Neuronal stem cell (in vitro differentiated cells): Measurements from ENCODE around the gene RAI14.

Experiments
- DNase-seq: peaks from one replicate; pipeline ENCODE4 v3.0.0-alpha.2; 2013; ENCODE audit warnings: low spot score
- H2AFZ ChIP-seq: one replicate; pipeline ENCODE4 v1.6.1; 2013; ENCODE audit warnings: mild to moderate bottlenecking, low read length, inconsistent platforms
- H2AK5ac ChIP-seq: 2 replicates; pipeline ENCODE4 v1.6.1; 2013; ENCODE audit warnings: low read depth, mild to moderate bottlenecking, inconsistent platforms, low read length, moderate library complexity, mixed read lengths
- H2BK120ac ChIP-seq: 2 replicates; pipeline ENCODE4 v1.6.1; 2013; ENCODE audit warnings: low read depth, mild to moderate bottlenecking, inconsistent platforms, low read length, moderate library complexity, mixed read lengths
- H2BK12ac ChIP-seq: one replicate; pipeline ENCODE4 v1.6.1; 2013; ENCODE audit warnings: low read length, inconsistent platforms
- H2BK15ac ChIP-seq: 2 replicates; pipeline ENCODE4 v1.6.1; 2013; ENCODE audit warnings: mild to moderate bottlenecking, low read length, inconsistent platforms, mixed read lengths
- H2BK5ac ChIP-seq: one replicate; pipeline ENCODE4 v1.6.1; 2013; ENCODE audit warnings: inconsistent platforms, mild to moderate bottlenecking, low read length, moderate library complexity
- H3K14ac ChIP-seq: one replicate; pipeline ENCODE4 v1.6.1; 2013; ENCODE audit warnings: low read length, inconsistent platforms
- H3K18ac ChIP-seq: 2 replicates; pipeline ENCODE4 v1.6.1; 2013; ENCODE audit warnings: low read length, inconsistent platforms
- H3K23ac ChIP-seq: 2 replicates; pipeline ENCODE4 v1.6.1; 2013; ENCODE audit warnings: low read depth, mild to moderate bottlenecking, mixed read lengths, low read length, inconsistent platforms; ENCODE audit not compliant: poor library complexity
- H3K27ac ChIP-seq: replicated peaks from 3 replicates; pipeline ENCODE4 v1.5.1; 2013; ENCODE audit warnings: low read length, inconsistent platforms
- H3K27me3 ChIP-seq, 3 experiments: 2 replicates each; pipeline ENCODE4 v1.6.1; 2013; ENCODE audit warnings: low read length in 3 of 3, mild to moderate bottlenecking in 2 of 3, inconsistent platforms in 1 of 3, low read depth in 1 of 3, mixed read lengths in 1 of 3, moderate library complexity in 1 of 3; ENCODE audit not compliant: control insufficient read depth in 3 of 3, insufficient read depth in 3 of 3
- H3K36me3 ChIP-seq, 2 donors: replicated peaks in 1 of 2; 2 replicates each; pipeline ENCODE4 v1.6.1; 2013; ENCODE audit warnings: low read length in 2 of 2; ENCODE audit not compliant: control insufficient read depth in 2 of 2, insufficient read depth in 2 of 2
- H3K4ac ChIP-seq: 2 replicates; pipeline ENCODE4 v1.6.1; 2013; ENCODE audit warnings: inconsistent platforms, mild to moderate bottlenecking, low read length, moderate library complexity
- H3K4me1 ChIP-seq, 2 donors: 1 replicate in 1 of 2; 2 replicates in 1 of 2; pipeline ENCODE4 v1.6.1; 2013; ENCODE audit warnings: low read length in 2 of 2, low read depth in 1 of 2; ENCODE audit not compliant: control insufficient read depth in 2 of 2, insufficient read depth in 1 of 2
- H3K4me2 ChIP-seq: one replicate; pipeline ENCODE4 v1.6.1; 2013; ENCODE audit warnings: mild to moderate bottlenecking, low read length, inconsistent platforms; ENCODE audit not compliant: insufficient read depth, poor library complexity, severe bottlenecking
- H3K4me3 ChIP-seq, 2 donors: 2 replicates each; pipeline ENCODE4 v1.5.1; 2013; ENCODE audit warnings: low read length in 2 of 2, mild to moderate bottlenecking in 2 of 2, inconsistent platforms in 1 of 2, moderate library complexity in 1 of 2
- H3K79me1 ChIP-seq: one replicate; pipeline ENCODE4 v1.6.1; 2013; ENCODE audit warnings: low read depth, mild to moderate bottlenecking, inconsistent platforms, low read length, moderate library complexity
- H3K9ac ChIP-seq: one replicate; pipeline ENCODE4 v1.6.1; 2013; ENCODE audit warnings: mild to moderate bottlenecking, low read depth, low read length, inconsistent platforms; ENCODE audit not compliant: poor library complexity
- H3K9me3 ChIP-seq, 2 donors: replicated peaks in 1 of 2; 2 replicates each; pipeline versions ENCODE3 to v1.6.1; 2013; ENCODE audit warnings: low read length in 2 of 2, mild to moderate bottlenecking in 2 of 2, inconsistent platforms in 1 of 2, low read depth in 1 of 2, mixed read lengths in 1 of 2, moderate library complexity in 1 of 2; ENCODE audit not compliant: control insufficient read depth in 2 of 2, insufficient read depth in 1 of 2
- H4K8ac ChIP-seq: one replicate; pipeline ENCODE4 v1.6.1; 2013; ENCODE audit warnings: low read depth, mild to moderate bottlenecking, inconsistent platforms, low read length, moderate library complexity
- H4K91ac ChIP-seq: one replicate; pipeline ENCODE4 v1.6.1; 2013; ENCODE audit warnings: low read length, low read depth, mild to moderate bottlenecking, inconsistent platforms; ENCODE audit not compliant: poor library complexity
- WGBS, 2 donors: extraction: QIAGEN DNeasy Blood & Tissue Kit; methylation state at CpG; one replicate each; pipeline ENCODE4 v1.1.7; 2013; ENCODE audit warnings: missing lambda C conversion rate in 2 of 2, mixed read lengths in 1 of 2; ENCODE audit not compliant: insufficient read length in 2 of 2, insufficient replicate concordance in 1 of 2; ENCODE audit errors: extremely low coverage in 2 of 2; 5-methylcytosine and 5-hydroxymethylcytosine counted together

Gene RAI14

GRCh38 chr5:34706084-34706483, 50.0 kb downstream of the RAI14 start:
- Histone ChIP-seq H2AFZ (no peak overlapping the region), H4K91ac (no peak overlapping the region), H2BK5ac (no peak overlapping the region), H2BK120ac (no peak overlapping the region), H3K27ac (no peak overlapping the region), H3K18ac (no peak overlapping the region), H3K9ac (no peak overlapping the region), H2AK5ac (no peak overlapping the region), H3K4me1 (peaks cover 0 to 3% of the 10 kb centered on the region in 2 donors), H3K79me1 (no peaks in the 10 kb centered on the region), H3K23ac (no peak overlapping the region), H3K4me2 (no peak overlapping the region), H3K36me3 (peaks cover 0 to 16% of the 10 kb centered on the region in 2 donors), H3K14ac (no peak overlapping the region), H2BK15ac (no peak overlapping the region), H3K27me3 (no peaks in the 10 kb centered on the region), H3K4ac (no peak overlapping the region), H3K4me3 (no peak overlapping the region), H3K9me3 (peaks cover 0 to 5% of the 10 kb centered on the region in 2 donors), H4K8ac (no peak overlapping the region), H2BK12ac (no peak overlapping the region)
- no CpG with 5 or more reads among the region's 1 CpG for WGBS, 2 donors
- DNase-seq: no peak

DNA sequence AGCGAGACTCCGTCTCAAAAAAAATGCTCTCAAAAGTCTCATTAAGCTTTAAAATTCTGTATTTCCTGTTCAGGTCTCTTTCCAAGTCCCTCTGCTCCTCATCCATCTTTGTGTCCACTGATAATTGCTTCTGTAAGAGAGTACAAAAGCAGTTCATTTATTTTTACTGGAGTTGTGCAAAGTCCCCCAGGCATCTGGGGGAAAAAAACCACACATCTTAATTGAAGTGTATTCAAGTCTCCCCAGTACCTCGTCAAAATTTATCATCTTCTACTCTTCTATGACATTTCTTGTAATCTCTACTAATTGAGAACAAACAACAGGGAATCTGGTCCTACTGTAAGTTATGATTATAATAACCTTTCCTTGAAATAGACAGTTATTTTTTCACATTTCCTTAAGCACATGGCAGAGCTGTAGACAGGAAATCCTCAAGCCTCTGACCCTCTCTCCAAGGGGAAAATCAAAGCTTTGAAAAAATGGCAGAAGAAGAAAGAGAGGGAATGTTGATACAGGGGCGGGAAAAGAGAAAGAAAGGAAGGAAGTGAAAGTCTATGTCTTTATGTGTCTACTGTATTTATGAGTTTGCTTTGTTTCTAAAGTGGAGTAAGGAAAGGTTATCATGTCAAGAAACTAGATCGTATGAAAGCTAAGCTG, 51.5 kb downstream of the RAI14 start:
- Histone ChIP-seq H3K23ac (no peak overlapping the region), H2BK15ac (no peak overlapping the region), H4K8ac (no peak overlapping the region), H3K4me1 (peaks cover 0 to 3% of the 10 kb centered on the region in 2 donors), H3K14ac (no peak overlapping the region), H2AFZ (no peak overlapping the region), H2BK5ac (no peak overlapping the region), H4K91ac (no peak overlapping the region), H3K79me1 (no peaks in the 10 kb centered on the region), H3K18ac (no peak overlapping the region), H2AK5ac (no peak overlapping the region), H3K9me3 (peaks cover 0 to 5% of the 10 kb centered on the region in 2 donors), H3K4me2 (no peak overlapping the region), H3K36me3 (peaks cover 0 to 23% of the 10 kb centered on the region in 2 donors), H2BK12ac (no peak overlapping the region), H3K4me3 (no peak overlapping the region), H2BK120ac (no peak overlapping the region), H3K27me3 (no peaks in the 10 kb centered on the region), H3K27ac (no peak overlapping the region), H3K4ac (no peak overlapping the region), H3K9ac (no peak overlapping the region)
- no peak for DNase-seq
- WGBS, 2 donors: no CpG with 5 or more reads among the region's 5 CpGs

DNA sequence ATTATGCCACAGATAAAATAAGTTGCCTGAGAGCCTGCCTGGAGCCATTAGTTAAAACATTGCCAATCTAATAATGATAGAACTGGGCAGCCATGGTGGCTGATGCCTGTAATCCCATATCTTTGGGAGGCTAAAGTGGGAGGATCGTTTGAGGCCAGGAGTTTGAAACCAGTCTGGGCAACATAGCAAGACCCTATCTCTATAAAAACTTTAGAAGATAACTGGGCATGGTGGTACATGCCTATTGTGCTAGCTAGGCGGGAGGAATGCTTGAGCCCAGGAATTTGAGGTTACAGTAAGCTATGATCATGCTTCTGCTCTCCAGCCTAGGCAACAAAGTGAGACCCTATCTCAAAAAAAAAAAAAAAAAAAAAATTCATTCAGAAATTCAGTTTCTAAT, 52.6 kb downstream of the RAI14 start:
- Histone ChIP-seq H3K9me3 (peaks cover 0 to 5% of the 10 kb centered on the region in 2 donors), H3K4me1 (peaks cover 0 to under 1% of the 10 kb centered on the region in 2 donors), H4K91ac (no peak overlapping the region), H3K4me2 (no peak overlapping the region), H3K9ac (no peak overlapping the region), H2AFZ (no peak overlapping the region), H3K23ac (no peak overlapping the region), H3K79me1 (no peaks in the 10 kb centered on the region), H3K4ac (no peak overlapping the region), H2AK5ac (no peak overlapping the region), H4K8ac (no peak overlapping the region), H3K4me3 (no peak overlapping the region), H3K18ac (no peak overlapping the region), H2BK12ac (no peak overlapping the region), H3K14ac (no peak overlapping the region), H2BK5ac (no peak overlapping the region), H3K36me3 (peaks cover 0 to 28% of the 10 kb centered on the region in 2 donors), H3K27ac (no peak overlapping the region), H3K27me3 (no peaks in the 10 kb centered on the region), H2BK120ac (no peak overlapping the region), H2BK15ac (no peak overlapping the region)
- WGBS, 2 donors: no CpG with 5 or more reads among the region's 2 CpGs
- no peak for DNase-seq

- Histone ChIP-seq H3K23ac (no peak overlapping the region), H3K4me3 (no peak overlapping the region), H3K4me2 (no peak overlapping the region), H2BK5ac (no peak overlapping the region), H3K4me1 (no peaks in the 10 kb centered on the region), H3K4ac (no peak overlapping the region), H3K9ac (no peak overlapping the region), H3K14ac (no peak overlapping the region), H3K18ac (no peak overlapping the region), H3K79me1 (no peaks in the 10 kb centered on the region), H2AK5ac (no peak overlapping the region), H2BK120ac (no peak overlapping the region), H4K91ac (no peak overlapping the region), H4K8ac (no peak overlapping the region), H3K27ac (no peak overlapping the region), H2AFZ (no peak overlapping the region), H3K27me3 (no peaks in the 10 kb centered on the region), H3K9me3 (peaks cover 0 to 5% of the 10 kb centered on the region in 2 donors), H2BK12ac (no peak overlapping the region), H3K36me3 (peaks cover 0 to 31% of the 10 kb centered on the region in 2 donors), H2BK15ac (no peak overlapping the region)
- DNase-seq: no peak
- WGBS, 2 donors: no CpG with 5 or more reads among the region's 6 CpGs
Observed at GRCh38 chr5:34709861-34710673, 53.9 kb downstream of the RAI14 start.
